H1 (cell line): ENCODE measurements around the gene GNS. TPM values are rescaled to one million over a fixed set of nuclear protein-coding genes. Genes with fewer than 3 reads are reported as not detected.

Experiments
- ASH2L ChIP-seq: fragments of 200-600, 300-600 bp; sonication (generic); IDR thresholded peaks from one replicate; pipeline ENCODE4 v1.7.1; 2017; ENCODE audit warnings: low read length
- BCL11A ChIP-seq, 2 experiments: IDR thresholded peaks; one replicate each; pipeline ENCODE4 v1.6.1; 2011; ENCODE audit warnings: low read depth in 2 of 2, low read length in 2 of 2, mild to moderate bottlenecking in 2 of 2
- CBX5 ChIP-seq: fragments of 300-800, 300-1000 bp; sonication (generic); IDR thresholded peaks from 2 replicates; pipeline ENCODE4 v1.7.1; 2016; ENCODE audit warnings: antibody characterized with exemption, low read length, low read depth
- CBX8 ChIP-seq: fragments of 300-800, 300-1000 bp; sonication (generic); IDR thresholded peaks from 2 replicates; pipeline ENCODE4 v1.7.1; 2016; ENCODE audit warnings: low read depth, low read length, borderline replicate concordance
- EP300 ChIP-seq, 2 experiments: IDR thresholded peaks; 1 replicate in 1 of 2; 2 replicates in 1 of 2; pipeline ENCODE4 v1.6.1; 2011 to 2012; ENCODE audit warnings: low read depth in 2 of 2, low read length in 2 of 2, mild to moderate bottlenecking in 2 of 2, borderline replicate concordance in 1 of 2, inconsistent platforms in 1 of 2, moderate library complexity in 1 of 2
- JUN ChIP-seq: IDR thresholded peaks from 2 replicates; pipeline ENCODE4 v1.6.1; 2011; ENCODE audit warnings: low read depth, mild to moderate bottlenecking, improper control_type of control experiment, low read length
- MAFK ChIP-seq: IDR thresholded peaks from 2 replicates; pipeline ENCODE4 v1.6.1; 2012; ENCODE audit warnings: low read depth, mild to moderate bottlenecking, improper control_type of control experiment, low read length
- NANOG ChIP-seq: IDR thresholded peaks from 2 replicates; pipeline ENCODE4 v1.6.1; 2011; ENCODE audit warnings: low read length, low read depth, mild to moderate bottlenecking, inconsistent platforms; ENCODE audit not compliant: insufficient read depth, poor library complexity, severe bottlenecking
- NRF1 ChIP-seq: IDR thresholded peaks from 2 replicates; pipeline ENCODE4 v1.6.1; 2011; ENCODE audit warnings: mild to moderate bottlenecking, low read depth, low read length, improper control_type of control experiment
- POLR2A ChIP-seq, 2 experiments: IDR thresholded peaks; 1 replicate in 1 of 2; 2 replicates in 1 of 2; pipeline ENCODE4 v1.6.1; 2011; ENCODE audit warnings: low read depth in 2 of 2, low read length in 2 of 2, mild to moderate bottlenecking in 2 of 2; ENCODE audit errors: control extremely low read depth in 1 of 2
- RAD21 ChIP-seq, 2 experiments: IDR thresholded peaks in 1 of 2; conservative IDR thresholded peaks in 1 of 2; 2 replicates each; pipeline ENCODE4 v1.6.1; 2011; ENCODE audit warnings: low read depth in 2 of 2, low read length in 2 of 2, improper control_type of control experiment in 1 of 2, inconsistent platforms in 1 of 2, mild to moderate bottlenecking in 1 of 2, moderate library complexity in 1 of 2
- RBBP5 ChIP-seq: IDR thresholded peaks from 2 replicates; pipeline ENCODE4 v1.7.1; 2012; ENCODE audit warnings: low read depth, mild to moderate bottlenecking, inconsistent platforms, low read length, moderate library complexity, borderline replicate concordance
- RFX5 ChIP-seq: IDR thresholded peaks from 2 replicates; pipeline ENCODE4 v1.6.1; 2011; ENCODE audit warnings: low read depth, low read length, improper control_type of control experiment, borderline replicate concordance
- SAP30 ChIP-seq: fragments of 300-600 bp; sonication (generic); IDR thresholded peaks from 2 replicates; pipeline ENCODE4 v1.7.1; 2012; ENCODE audit warnings: low read length, moderate library complexity, mild to moderate bottlenecking, inconsistent platforms; ENCODE audit not compliant: insufficient read depth, insufficient replicate concordance
- SIRT6 ChIP-seq: IDR thresholded peaks from one replicate; pipeline ENCODE4 v1.7.1; 2012; ENCODE audit warnings: low read length, inconsistent platforms
- SP2 ChIP-seq: IDR thresholded peaks from 2 replicates; pipeline ENCODE4 v1.6.1; 2012; ENCODE audit warnings: mild to moderate bottlenecking, low read length, inconsistent platforms
- SP4 ChIP-seq: IDR thresholded peaks from 2 replicates; pipeline ENCODE4 v1.6.1; 2012; ENCODE audit warnings: low read length, inconsistent platforms
- TAF1 ChIP-seq: IDR thresholded peaks from 2 replicates; pipeline ENCODE4 v1.6.1; 2011; ENCODE audit warnings: mild to moderate bottlenecking, low read depth, low read length
- TAF7 ChIP-seq: optimal IDR thresholded peaks from 2 replicates; pipeline ENCODE3; 2011; ENCODE audit warnings: low read depth, mild to moderate bottlenecking, inconsistent platforms, low read length, moderate library complexity, borderline replicate concordance
- TBP ChIP-seq: IDR thresholded peaks from 2 replicates; pipeline ENCODE4 v1.6.1; 2011; ENCODE audit warnings: low read depth, low read length, improper control_type of control experiment
- TEAD4 ChIP-seq: IDR thresholded peaks from 2 replicates; pipeline ENCODE4 v1.6.1; 2012; ENCODE audit warnings: low read depth, low read length, inconsistent platforms, mixed read lengths
- ZNF274 ChIP-seq: IDR thresholded peaks from 2 replicates; pipeline ENCODE4 v1.7.0; 2012; ENCODE audit warnings: low read length, borderline replicate concordance; ENCODE audit errors: extremely low read depth
- polyA plus RNA-seq, 7 experiments: library from polyadenylated mRNA; depleted of rRNA in 3 of 7; stranded (reverse) in 5 of 7; unstranded in 2 of 7; fragments of >200 nt in 5 of 7; fragments of 200-250 nt in 2 of 7; gene quantifications; 1 replicate in 5 of 7; 2 replicates in 1 of 7; 4 replicates in 1 of 7; pipeline versions ENCODE4 v1.2.1 to v1.2.3, GENCODE V29; 2011 to 2013; ENCODE audit warnings: missing spikeins in 2 of 7, mixed read lengths in 2 of 7
- total RNA-seq: library from RNA; stranded (reverse); fragmentation: NEBNext Ultra II Directional; extraction: Animal tissue kit (Norgen Biotek cat#: 25700); gene quantifications from 2 replicates; pipeline ENCODE4 v1.2.1, GENCODE V29; 2021

Gene GNS
- total and polyA plus RNA-seq, 2 of the 8 experiments (the other 6 are each of a cell fraction or from before 2014, with no cell fraction given) = 16.0 to 28.5 TPM

DNA sequence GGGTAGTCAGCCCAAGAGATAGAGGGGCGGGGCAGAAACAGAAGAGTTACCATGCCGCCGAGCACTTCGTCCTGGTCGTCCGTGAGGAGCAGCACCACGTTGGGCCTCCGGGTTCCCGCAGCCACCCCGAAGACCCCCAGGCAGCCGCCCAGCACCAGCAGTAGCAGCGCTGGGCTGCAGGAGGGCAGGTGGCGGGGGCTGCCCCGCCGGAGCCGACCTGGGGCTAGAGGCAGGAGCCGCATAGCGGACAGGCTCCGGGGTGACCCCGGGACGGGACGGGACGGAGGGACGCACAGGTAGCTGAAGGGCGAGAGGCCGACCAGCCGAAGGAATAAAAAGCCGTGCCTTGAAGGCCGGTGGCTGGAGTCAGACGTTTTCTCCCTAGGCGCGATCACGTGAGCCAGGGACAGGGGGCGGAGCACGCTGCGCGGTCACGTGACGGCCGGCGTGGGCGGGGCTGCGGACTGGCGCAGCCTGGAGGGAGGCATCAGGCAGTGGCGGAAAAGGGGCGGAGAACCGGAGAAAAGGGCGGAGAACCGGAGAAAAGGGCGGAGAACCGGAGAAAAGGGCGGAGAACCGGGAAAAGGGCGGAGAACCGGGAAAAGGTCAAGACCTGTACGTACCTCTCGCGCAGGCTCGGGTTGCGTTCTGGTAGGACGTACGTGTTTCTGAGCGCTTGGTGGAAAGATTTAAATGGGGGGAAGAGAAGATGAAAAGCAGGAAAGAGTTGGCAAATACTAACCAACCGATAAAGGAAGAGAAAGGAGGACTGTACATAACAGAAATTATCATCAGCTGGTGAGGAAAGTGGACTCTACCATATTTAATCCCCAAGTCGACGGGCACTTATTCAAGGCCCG, at the start of gene GNS (continued):
- TF ChIP-seq SP4 (peak; percentile 96; the same call in 1 of the 2 replicates), CBX5 (no peak), TBP (peak; percentile 71; the same call in 1 of the 2 replicates), SP2 (no peak), JUN (no peak), POLR2A (IDR thresholded peaks at IDR 0.05; ENCODE audit: control extremely low read depth in 1 of 2, low read depth in 2 of 2, low read length in 2 of 2) (peak in 1 of 2 experiments; percentile 40; a peak in 1 of 3 replicates), RBBP5 (no peak), SIRT6 (no peak), RAD21 (IDR thresholded peaks at IDR 0.05 in 1 of 2, conservative IDR thresholded peaks at IDR 0.05 in 1 of 2; ENCODE audit: low read depth in 2 of 2, low read length in 2 of 2) (no peak), ASH2L (peak; percentile 68), NRF1 (no peak; the same call in 1 of the 2 replicates), CBX8 (no peak), TAF7 (no peak), RFX5 (no peak), TEAD4 (no peak), TAF1 (peak; percentile 69; the same call in 1 of the 2 replicates), MAFK (no peak), SAP30 (no peak), BCL11A (IDR thresholded peaks at IDR 0.05; ENCODE audit: low read depth in 2 of 2, low read length in 2 of 2) (no peak), NANOG (no peak), EP300 (IDR thresholded peaks at IDR 0.05; ENCODE audit: borderline replicate concordance in 1 of 2, low read depth in 2 of 2, low read length in 2 of 2) (no peak), ZNF274 (no peak)
